H1 (cell line): Measurements from ENCODE around the gene TMPRSS2. TPM values are rescaled to one million over a fixed set of nuclear protein-coding genes. Genes with fewer than 3 reads are reported as not detected.

Experiments
- CTCF ChIA-PET: fragments of 300-600 bp; sonication (Branson Sonifier 250); formaldehyde crosslinking; loops from one replicate; lab custom pipeline; 2021; ENCODE audit not compliant: partially characterized antibody; lab: Charles Lee
- POLR2A ChIA-PET: fragments of 300-600 bp; sonication (Branson Sonifier 250); formaldehyde crosslinking; loops from one replicate; lab custom pipeline; 2021; ENCODE audit warnings: inconsistent platforms; ENCODE audit not compliant: partially characterized antibody; lab: Charles Lee
- DNase-seq, 2 experiments: peaks; one replicate each; pipeline versions ENCODE4 v3.0.0 to v3.0.0-alpha.2; 2010 to 2022; ENCODE audit warnings: low spot score in 2 of 2, low read depth in 1 of 2, mixed read lengths in 1 of 2
- FAIRE-seq: peaks from 2 replicates; lab custom pipeline; 2011; peaks lifted over from hg19 to GRCh38; lab: Jason Lieb, UNC
- H2AFZ ChIP-seq: 2 replicates; pipeline ENCODE4 v1.8.1; 2012; ENCODE audit warnings: low read length, inconsistent platforms
- H2AK5ac ChIP-seq: 2 replicates; pipeline ENCODE4 v1.6.1; 2013; ENCODE audit warnings: low read depth, low read length
- H2BK120ac ChIP-seq: replicated peaks from 2 replicates; pipeline ENCODE3; 2013; ENCODE audit warnings: low read depth, low read length, inconsistent platforms
- H2BK12ac ChIP-seq: 2 replicates; pipeline ENCODE4 v1.6.1; 2013; ENCODE audit warnings: low read depth, low read length
- H2BK15ac ChIP-seq: 2 replicates; pipeline ENCODE4 v1.6.1; 2013; ENCODE audit warnings: low read length
- H2BK20ac ChIP-seq: 2 replicates; pipeline ENCODE4 v1.6.1; 2013; ENCODE audit warnings: low read length
- H2BK5ac ChIP-seq: 2 replicates; pipeline ENCODE4 v1.6.1; 2013; ENCODE audit warnings: low read depth, low read length
- H3K14ac ChIP-seq: 2 replicates; pipeline ENCODE4 v1.6.1; 2013; ENCODE audit warnings: inconsistent platforms; ENCODE audit not compliant: insufficient read length
- H3K18ac ChIP-seq: 2 replicates; pipeline ENCODE4 v1.6.1; 2013; ENCODE audit warnings: low read length; ENCODE audit errors: extremely low read depth
- H3K23ac ChIP-seq: 2 replicates; pipeline ENCODE4 v1.6.1; 2013; ENCODE audit warnings: inconsistent platforms; ENCODE audit not compliant: insufficient read length
- H3K23me2 ChIP-seq: 2 replicates; pipeline ENCODE4 v1.6.1; 2013; ENCODE audit warnings: low read depth, low read length
- H3K27ac ChIP-seq: 2 replicates; pipeline ENCODE4 v1.6.1; 2011; ENCODE audit warnings: low read depth, low read length, inconsistent platforms
- H3K27me3 ChIP-seq, 4 experiments: replicated peaks in 1 of 4; 1 replicate in 1 of 4; 2 replicates in 3 of 4; pipeline versions ENCODE4 v1.6.1 to v1.8.1; 2011 to 2013; ENCODE audit warnings: low read length in 3 of 4, mild to moderate bottlenecking in 3 of 4, inconsistent platforms in 2 of 4, mixed read lengths in 2 of 4, moderate library complexity in 1 of 4; ENCODE audit not compliant: control insufficient read depth in 3 of 4, insufficient read depth in 3 of 4; ENCODE audit errors: extremely low read depth in 1 of 4
- H3K36me3 ChIP-seq, 4 experiments: 2 replicates each; pipeline versions ENCODE4 v1.6.1 to v1.8.1; 2011 to 2013; ENCODE audit warnings: mild to moderate bottlenecking in 4 of 4, low read length in 3 of 4, moderate library complexity in 2 of 4, control low read depth in 1 of 4, inconsistent platforms in 1 of 4; ENCODE audit not compliant: insufficient read depth in 4 of 4, control insufficient read depth in 2 of 4
- H3K4ac ChIP-seq: replicated peaks from 2 replicates; pipeline ENCODE3; 2013; ENCODE audit warnings: low read length, low read depth, mixed read lengths, inconsistent platforms; ENCODE audit not compliant: insufficient read length
- H3K4me1 ChIP-seq, 4 experiments: replicated peaks in 1 of 4; 1 replicate in 1 of 4; 2 replicates in 3 of 4; pipeline versions ENCODE4 v1.6.1 to v1.8.1; 2011 to 2013; ENCODE audit warnings: low read length in 3 of 4, inconsistent platforms in 2 of 4, mixed read lengths in 1 of 4; ENCODE audit not compliant: insufficient read depth in 4 of 4, control insufficient read depth in 3 of 4
- H3K4me2 ChIP-seq, 2 experiments: 2 replicates each; pipeline versions ENCODE4 v1.6.1 to v1.8.1; 2011 to 2013; ENCODE audit warnings: low read depth in 2 of 2, low read length in 2 of 2, control low read depth in 1 of 2, inconsistent platforms in 1 of 2, mild to moderate bottlenecking in 1 of 2; ENCODE audit not compliant: insufficient read depth in 1 of 2
- H3K4me3 ChIP-seq, 4 experiments: fragments of 200-600, 300-600 bp in 1 of 4; sonication (generic), shearing (Covaris generic), sonication (Bioruptor Twin) in 1 of 4; 2 replicates each; pipeline versions ENCODE4 v1.5.1 to v1.8.1; 2011 to 2016; ENCODE audit warnings: low read length in 4 of 4, low read depth in 3 of 4, control low read depth in 2 of 4, inconsistent platforms in 2 of 4, mild to moderate bottlenecking in 2 of 4, mixed read lengths in 1 of 4, moderate library complexity in 1 of 4; ENCODE audit not compliant: insufficient read depth in 2 of 4; ENCODE audit errors: extremely low read depth in 1 of 4
- H3K56ac ChIP-seq: replicated peaks from 2 replicates; pipeline ENCODE3; 2013; ENCODE audit warnings: low read depth, mild to moderate bottlenecking, mixed read lengths, low read length, inconsistent platforms; ENCODE audit not compliant: insufficient read length
- H3K79me1 ChIP-seq: 2 replicates; pipeline ENCODE4 v1.6.1; 2013; ENCODE audit warnings: low read depth, low read length, control low read depth
- H3K79me2 ChIP-seq, 2 experiments: 2 replicates each; pipeline versions ENCODE4 v1.6.1 to v1.8.1; 2012 to 2013; ENCODE audit warnings: low read length in 2 of 2, mild to moderate bottlenecking in 2 of 2, inconsistent platforms in 1 of 2; ENCODE audit not compliant: insufficient read depth in 2 of 2, control insufficient read depth in 1 of 2
- H3K9ac ChIP-seq, 4 experiments: replicated peaks in 1 of 4; 1 replicate in 1 of 4; 2 replicates in 3 of 4; pipeline versions ENCODE4 v1.6.1 to v1.8.1; 2011 to 2013; ENCODE audit warnings: low read depth in 3 of 4, low read length in 3 of 4, control low read depth in 2 of 4, mild to moderate bottlenecking in 2 of 4, moderate library complexity in 2 of 4, inconsistent platforms in 1 of 4; ENCODE audit errors: extremely low read depth in 1 of 4
- H3K9me3 ChIP-seq, 2 experiments: 2 replicates each; pipeline versions ENCODE4 v1.6.1 to v1.8.1; 2012 to 2013; ENCODE audit warnings: mild to moderate bottlenecking in 2 of 2, moderate library complexity in 2 of 2, control low read depth in 1 of 2, inconsistent platforms in 1 of 2, low read depth in 1 of 2, low read length in 1 of 2, mixed read lengths in 1 of 2; ENCODE audit not compliant: insufficient read depth in 2 of 2
- H4K20me1 ChIP-seq, 2 experiments: replicated peaks in 1 of 2; 2 replicates each; pipeline versions ENCODE3 to v1.8.1; 2011 to 2013; ENCODE audit warnings: inconsistent platforms in 2 of 2, low read length in 2 of 2, mild to moderate bottlenecking in 1 of 2; ENCODE audit not compliant: insufficient read depth in 2 of 2, control insufficient read depth in 1 of 2
- H4K5ac ChIP-seq: 2 replicates; pipeline ENCODE4 v1.6.1; 2013; ENCODE audit warnings: low read length, low read depth, mixed read lengths, inconsistent platforms; ENCODE audit not compliant: insufficient read length
- H4K8ac ChIP-seq: 2 replicates; pipeline ENCODE4 v1.8.0; 2013; ENCODE audit warnings: mild to moderate bottlenecking, moderate library complexity, low read length, inconsistent platforms; ENCODE audit not compliant: insufficient read depth; ENCODE audit errors: extremely low read depth
- H4K91ac ChIP-seq: replicated peaks from 2 replicates; pipeline ENCODE3; 2013; ENCODE audit warnings: low read length, mixed read lengths, inconsistent platforms; ENCODE audit not compliant: insufficient read length
- ASH2L ChIP-seq: fragments of 200-600, 300-600 bp; sonication (generic); IDR thresholded peaks from one replicate; pipeline ENCODE4 v1.7.1; 2017; ENCODE audit warnings: low read length
- BACH1 ChIP-seq: IDR thresholded peaks from 2 replicates; pipeline ENCODE4 v1.6.1; 2012; ENCODE audit warnings: low read length, improper control_type of control experiment
- CBX8 ChIP-seq: fragments of 300-800, 300-1000 bp; sonication (generic); IDR thresholded peaks from 2 replicates; pipeline ENCODE4 v1.7.1; 2016; ENCODE audit warnings: low read depth, low read length, borderline replicate concordance
- CHD1 ChIP-seq: IDR thresholded peaks from 2 replicates; pipeline ENCODE4 v1.6.1; 2012; ENCODE audit warnings: low read depth, low read length, improper control_type of control experiment
- HDAC2 ChIP-seq, 2 experiments: fragments of 300-600 bp in 1 of 2; sonication (generic) in 1 of 2; IDR thresholded peaks; 2 replicates each; pipeline ENCODE4 v1.6.1; 2011 to 2012; ENCODE audit warnings: low read depth in 2 of 2, low read length in 2 of 2, mild to moderate bottlenecking in 2 of 2, moderate library complexity in 2 of 2, borderline replicate concordance in 1 of 2, inconsistent platforms in 1 of 2
- KDM4A ChIP-seq: IDR thresholded peaks from one replicate; pipeline ENCODE4 v1.7.1; 2012; ENCODE audit warnings: low read depth, mild to moderate bottlenecking, moderate library complexity, low read length, inconsistent platforms; ENCODE audit not compliant: severe bottlenecking
- NANOG ChIP-seq: IDR thresholded peaks from 2 replicates; pipeline ENCODE4 v1.6.1; 2011; ENCODE audit warnings: low read length, low read depth, mild to moderate bottlenecking, inconsistent platforms; ENCODE audit not compliant: insufficient read depth, poor library complexity, severe bottlenecking
- SP1 ChIP-seq: IDR thresholded peaks from 2 replicates; pipeline ENCODE4 v1.6.1; 2011; ENCODE audit warnings: low read depth, low read length
- SRF ChIP-seq: IDR thresholded peaks from 2 replicates; pipeline ENCODE4 v1.6.1; 2011; ENCODE audit warnings: mild to moderate bottlenecking, low read depth, low read length, moderate library complexity
- SUZ12 ChIP-seq: fragments of 200-600 bp; sonication (generic); IDR thresholded peaks from 2 replicates; pipeline ENCODE4 v1.6.1; 2012; ENCODE audit warnings: mild to moderate bottlenecking, inconsistent platforms, low read length, moderate library complexity, mixed read lengths
- TAF7 ChIP-seq: optimal IDR thresholded peaks from 2 replicates; pipeline ENCODE3; 2011; ENCODE audit warnings: low read depth, mild to moderate bottlenecking, inconsistent platforms, low read length, moderate library complexity, borderline replicate concordance
- WGBS, 2 experiments: shearing (Covaris generic) in 1 of 2; methylation state at CpG; one replicate each; pipeline versions ENCODE4 v1.1.6 to v1.1.7; 2013 to 2015; ENCODE audit warnings: low lambda C conversion rate in 2 of 2, mixed read lengths in 2 of 2, inconsistent platforms in 1 of 2, low coverage in 1 of 2, missing lambda C conversion rate in 1 of 2; ENCODE audit not compliant: insufficient replicate concordance in 2 of 2, insufficient coverage in 1 of 2, insufficient read length in 1 of 2; ENCODE audit errors: extremely low coverage in 1 of 2, missing lambda C conversion rate in 1 of 2; 5-methylcytosine and 5-hydroxymethylcytosine counted together
- polyA plus RNA-seq, 7 experiments: library from polyadenylated mRNA; depleted of rRNA in 3 of 7; stranded (reverse) in 5 of 7; unstranded in 2 of 7; fragments of >200 nt in 5 of 7; fragments of 200-250 nt in 2 of 7; gene quantifications; 1 replicate in 5 of 7; 2 replicates in 1 of 7; 4 replicates in 1 of 7; pipeline versions ENCODE4 v1.2.1 to v1.2.3, GENCODE V29; 2011 to 2013; ENCODE audit warnings: missing spikeins in 2 of 7, mixed read lengths in 2 of 7
- total RNA-seq: library from RNA; stranded (reverse); fragmentation: NEBNext Ultra II Directional; extraction: Animal tissue kit (Norgen Biotek cat#: 25700); gene quantifications from 2 replicates; pipeline ENCODE4 v1.2.1, GENCODE V29; 2021

The TMPRSS2 gene
- total and polyA plus RNA-seq, 2 of the 8 experiments (the other 6 are each of a cell fraction or from before 2014, with no cell fraction given) = 9.2 to 11.0 TPM

DNA sequence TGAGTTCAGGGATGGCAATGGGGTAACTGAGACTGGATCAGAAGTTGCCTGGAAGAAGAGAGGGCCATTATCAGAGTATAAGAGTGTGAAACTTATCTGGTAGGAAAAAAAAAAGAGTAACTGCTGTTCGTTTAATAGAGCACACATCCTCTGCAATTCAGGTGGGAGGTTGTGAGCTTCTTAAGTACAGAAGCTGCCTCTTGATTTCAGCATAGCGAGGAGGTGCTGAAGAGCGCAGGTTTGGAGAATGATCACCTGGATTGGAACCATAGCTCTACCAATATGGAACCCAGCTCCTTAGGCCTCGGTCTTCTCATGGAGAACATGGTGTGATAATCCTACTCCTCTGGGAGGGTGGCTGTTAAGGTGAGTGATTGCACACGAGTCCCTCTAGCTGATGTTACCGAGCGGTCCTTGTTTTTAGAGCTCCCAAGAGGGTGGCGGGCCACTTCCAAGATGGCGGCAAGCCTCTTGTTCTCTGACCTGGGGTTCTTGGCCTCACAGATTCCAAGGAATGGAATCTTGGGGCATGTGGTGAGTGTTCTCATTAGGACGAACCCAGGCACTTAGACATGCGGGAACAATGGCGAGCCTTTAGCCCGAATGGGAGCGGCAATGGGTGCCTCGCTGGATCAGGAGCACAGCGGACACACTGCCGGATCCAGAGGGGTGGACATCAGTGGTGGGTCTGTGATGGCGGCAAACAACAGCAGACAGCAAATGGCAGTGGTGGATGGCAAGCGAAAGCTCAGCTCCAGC is 85.2 kb downstream of the TMPRSS2 start:
- 93% methylated on average over 19 of the region's 19 CpGs; no CpG with 5 or more reads in 1 of the 2 experiments for WGBS, 2 experiments
- CTCF ChIA-PET = interaction anchor here (0.7 to 4.4 kb wide), 4 partner anchors 11 to 190 kb away, joined by 3 to 20 read pairs (median 6); no protein-coding TSS in a partner anchor
- Histone ChIP-seq H3K14ac (no peak overlapping the region), H2AK5ac (no peak overlapping the region), H3K9me3 (no peaks in the 10 kb centered on the region; a peak in 2 of 4 replicates), H3K4me3 (no peak overlapping the region), H3K4me1 (peaks cover 9 to 18% (median 12%) of the 10 kb centered on the region in 4 experiments; a peak in 6 of 7 replicates), H3K79me1 (no peaks in the 10 kb centered on the region), H4K8ac (no peak overlapping the region), H3K27me3 (peaks cover 5 to 33% (median 25%) of the 10 kb centered on the region in 4 experiments), H3K9ac (no peak overlapping the region), H3K23ac (no peak overlapping the region), H2BK120ac (no peak overlapping the region), H2BK20ac (0 out of 2 replicates have a peak overlapping the region, but pooled peaks have one; percentile 50), H4K91ac (no peak overlapping the region), H2BK5ac (no peak overlapping the region), H3K18ac (no peak overlapping the region), H3K27ac (no peak overlapping the region), H2BK15ac (peak overlapping the region; percentile 72; the same call in 1 of the 2 replicates), H3K23me2 (peaks cover 11% of the 10 kb centered on the region; the same call in 1 of the 2 replicates), H4K20me1 (no peaks in the 10 kb centered on the region), H3K79me2 (no peaks in the 10 kb centered on the region), H2AFZ (no peak overlapping the region), H3K4ac (no peak overlapping the region), H3K4me2 (no peak overlapping the region), H4K5ac (no peak overlapping the region), H3K56ac (no peak overlapping the region), H3K36me3 (no peaks in the 10 kb centered on the region), H2BK12ac (peak overlapping the region; percentile 51; the same call in 1 of the 2 replicates)
- FAIRE-seq (no peak), DNase-seq (peak in 1 of 2 experiments; percentile 14)
- POLR2A ChIA-PET = interaction anchor here (0.9 kb wide), 1 partner anchor 55 kb away, joined by 4 read pairs; no protein-coding TSS in a partner anchor
- TF ChIP-seq HDAC2 (IDR thresholded peaks at IDR 0.05; ENCODE audit: borderline replicate concordance in 1 of 2, low read depth in 2 of 2, low read length in 2 of 2) (no peak), NANOG (no peak), KDM4A (no peak), SRF (no peak), CHD1 (no peak), SP1 (no peak), SUZ12 (no peak), CBX8 (no peak), BACH1 (no peak), TAF7 (no peak), ASH2L (no peak)
